Heart right ventricle (tissue), 16 donors: ENCODE measurements around the gene CPNE2. TPM values are rescaled to one million over a fixed set of nuclear protein-coding genes. Genes with fewer than 3 reads are reported as not detected.

Source experiments
- ATAC-seq, 8 donors: fragments of 200-7000 bp; cut with Tn5 transposase; one replicate each; pipeline ENCODE4 v1.9.1; 2020; ENCODE audit warnings: mild to moderate bottlenecking in 8 of 8, moderate library complexity in 8 of 8, moderate number of reproducible peaks in 1 of 8
- DNase-seq, 2 donors: peaks; one replicate each; pipeline ENCODE4 v3.0.0-alpha.2; 2020
- H3K27ac ChIP-seq, 10 donors: fragments of 200-600 bp; sonication (generic) in 2 of 10; one replicate each; pipeline versions ENCODE4 v1.5.0 to v1.8.0; 2020 to 2022; ENCODE audit warnings: mild to moderate bottlenecking in 3 of 10
- H3K27me3 ChIP-seq, 7 donors: fragments of 200-600 bp; one replicate each; pipeline ENCODE4 v1.8.0; 2021 to 2022; ENCODE audit warnings: mild to moderate bottlenecking in 2 of 7
- H3K36me3 ChIP-seq, 9 donors: fragments of 200-600 bp; sonication (generic) in 1 of 9; one replicate each; pipeline versions ENCODE4 v1.5.0 to v1.8.0; 2020 to 2022; ENCODE audit warnings: mild to moderate bottlenecking in 2 of 9
- H3K4me1 ChIP-seq, 9 donors: fragments of 200-600 bp; sonication (generic) in 1 of 9; one replicate each; pipeline versions ENCODE4 v1.5.0 to v1.8.0; 2020 to 2022; ENCODE audit warnings: mild to moderate bottlenecking in 4 of 9
- H3K4me3 ChIP-seq, 10 donors: fragments of 200-600 bp; sonication (generic) in 2 of 10; one replicate each; pipeline versions ENCODE4 v1.5.0 to v1.8.0; 2020 to 2022; ENCODE audit warnings: mild to moderate bottlenecking in 7 of 10, moderate library complexity in 2 of 10
- H3K9me3 ChIP-seq, 11 donors: fragments of 200-600 bp in 10 of 11; sonication (generic) in 2 of 11; one replicate each; pipeline versions ENCODE4 v1.5.0 to v1.8.0; 2013 to 2022; ENCODE audit warnings: mild to moderate bottlenecking in 2 of 11, control low read depth in 1 of 11, moderate library complexity in 1 of 11
- CTCF ChIP-seq, 9 donors: fragments of 200-600 bp; sonication (generic) in 2 of 9; IDR thresholded peaks; one replicate each; pipeline versions ENCODE4 v1.5.0 to v1.8.0; 2021 to 2022; ENCODE audit warnings: antibody characterized with exemption in 9 of 9, mild to moderate bottlenecking in 5 of 9, moderate library complexity in 1 of 9
- WGBS, 2 donors: extraction: QIAGEN DNeasy Blood & Tissue Kit; methylation state at CpG; one replicate each; pipeline ENCODE4 v1.1.7; 2013; ENCODE audit warnings: inconsistent platforms in 1 of 2; 5-methylcytosine and 5-hydroxymethylcytosine counted together
- intact Hi-C, 10 donors: fragments of 100-400 bp; cut with DNase I; formaldehyde crosslinking; loops; one replicate each; pipeline versions ENCODE4 v1.11.1 to v1.14.2; 2022
- long read RNA-seq, 3 donors: library from polyadenylated mRNA; unstranded; transcript quantifications; one replicate each; pipeline ENCODE4 v2.0.0, GENCODE V29; 2020 to 2021
- polyA plus RNA-seq, 2 donors: library from polyadenylated mRNA; stranded (reverse); fragments of 200-250 nt; gene quantifications; one replicate each; pipeline ENCODE4 v1.2.3, GENCODE V29; 2013
- total RNA-seq, 10 donors: library from RNA; stranded (reverse); fragmentation: NEBNext Ultra II Directional in 3 of 10; extraction: Animal tissue kit (Norgen Biotek cat#: 25700) in 3 of 10; gene quantifications; one replicate each; pipeline versions ENCODE4 v1.2.1 to v1.2.4, GENCODE V29; 2021 to 2023
- donor health status: Arrhythmogenic right ventricular cardiomyopathy.
- donor health status: ischemic (EF 13 %, LVEDD 7.1; RV severe dilation, severe dysfunction).
- donor health status: healthy with polysubstance abuse.
- donor health status: DM: no; HTN: yes; CAD: no.
- donor health status: DM: no; HTN: no; CAD: no.
- donor health status: ischemic (EF 25% LVEDD 6.9; RV normal size, moderate dysfunction).
- donor health status: ischemic (EF 25% LVEDD 5.7; RV mildly dilated, moderate dysfunction).
- donor health status: healthy.
- donor health status: DM: yes; HTN: yes; CAD: no.
- donor health status: Ischemic cardiomyopathy.
- donor health status: ischemic (EF 35%, LVEDD 5.7; RV mildly dilated, moderate dysfunction).
- donor health status: nonischemic (EF 11% LVEDD 7.7; RV severe dilation, severe dysfunction).
- donor health status: DM: yes; HTN: yes; CAD: no.
- donor health status: PGD.
- donor health status: ischemic (EF 29% LVEDD 5.4; RV normal size, mild dysfunction).
- donor health status: nonischemic (EF 23%, LVEDD 6.1; RV moderate dilation, normal function).

The CPNE2 gene
- total RNA-seq = 10 to 100 TPM in 6 of 10 donors, 1 to 10 TPM in 4; 6.5 to 18.0 (median 10.7) TPM
- 10 to 100 TPM; 23.5 to 32.1 TPM for polyA plus RNA-seq
- long read RNA-seq, donor 1, transcript CPNE2-201 (16 exons, 2,645 nt) = major isoform, 15 of 20 reads
- long read RNA-seq, donor 1, partial matches to known transcripts = 2 of 20 reads
- long read RNA-seq, donor 1, other reads (novel, unspliced or antisense) = 2 of 20 reads
- long read RNA-seq, donor 2, transcript CPNE2-201 (16 exons, 2,645 nt) = major isoform, 16 of 21 reads
- long read RNA-seq, donor 2, partial matches to known transcripts = 1 of 21 reads
- long read RNA-seq, donor 2, other reads (novel, unspliced or antisense) = 3 of 21 reads
- long read RNA-seq, donor 3, partial matches to known transcripts = 0 of 2 reads
- long read RNA-seq, donor 3, other reads (novel, unspliced or antisense) = 0 of 2 reads

- peak; percentile 66 to 78 for DNase-seq
- peak in 1 of 9 donors; percentile 12 for TF ChIP-seq CTCF (IDR thresholded peaks at IDR 0.05)
- Histone ChIP-seq H3K27ac (peak within 1 kb of the TSS; percentile 77 to 93 (median 90)), H3K27me3 (no peaks in the 10 kb centered on the region), H3K36me3 (peaks cover 0 to 8% (median 0%) of the 10 kb centered on the region in 9 donors), H3K4me3 (peak within 1 kb of the TSS; percentile 47 to 97 (median 83)), H3K9me3 (no peaks in the 10 kb centered on the region), H3K4me1 (peaks cover 10 to 39% (median 30%) of the 10 kb centered on the region in 9 donors)
- intact Hi-C loops = loop anchor here in 6 of 10 donors (1.0 to 10.0 kb wide), 6 partner anchors 53 to 77 kb away; no protein-coding TSS in a partner anchor
- ATAC-seq = peak; percentile 76 to 93 (median 88)
- WGBS, 2 donors = 0 to 1% methylated on average over 96 to 99 of the region's 100 CpGs
Measured at GRCh38 chr16:57091975-57092785, at the start of gene CPNE2. TSS of gene CPNE2 (plus strand) at chr16:57092583. CDS start at chr16:57110743, 18,160 bp downstream.

GRCh38 chr16:57043248-57043647 is 49.1 kb upstream of the CPNE2 start:
- Histone ChIP-seq H3K36me3 (peaks cover 0 to 99% (median 5%) of the 10 kb centered on the region in 9 donors), H3K27ac (peak overlapping the region in 1 of 10 donors; percentile 86), H3K4me1 (peaks cover 0 to 71% (median 15%) of the 10 kb centered on the region in 9 donors), H3K9me3 (no peaks in the 10 kb centered on the region), H3K4me3 (no peak overlapping the region), H3K27me3 (no peaks in the 10 kb centered on the region)
- TF ChIP-seq CTCF (IDR thresholded peaks at IDR 0.05) = no peak
- 90 to 93% methylated on average over 9 of the region's 9 CpGs for WGBS, 2 donors
- ATAC-seq (no peak), DNase-seq (no peak)
- intact Hi-C loops = loop anchor here in 7 of 10 donors (5.0 to 10.0 kb wide), 7 partner anchors 46 to 178 kb away; partner anchors contain the start of genes CETP (in 3 of the 7) and SLC12A3 (in 3 of the 7)

- no peaks in the 10 kb centered on the region for H3K27me3 ChIP-seq
- intact Hi-C loops = loop anchor here (1.0 to 10.0 kb wide), 11 partner anchors 48 to 180 kb away; partner anchors contain the start of genes CETP (in 4 of the 10) and SLC12A3 (in 4 of the 10)
- peak overlapping the region in 1 of 10 donors; percentile 36 for H3K27ac ChIP-seq
- peaks cover 0 to 100% (median 5%) of the 10 kb centered on the region in 9 donors for H3K36me3 ChIP-seq
- WGBS, 2 donors = 79 to 84% methylated on average over 12 of the region's 12 CpGs
- TF ChIP-seq CTCF (IDR thresholded peaks at IDR 0.05) = no peak
- H3K9me3 ChIP-seq = no peaks in the 10 kb centered on the region
- peak overlapping the region in 1 of 10 donors; percentile 27 for H3K4me3 ChIP-seq
- DNase-seq (no peak), ATAC-seq (peak in 1 of 8 donors; percentile 17)
- H3K4me1 ChIP-seq = peaks cover 0 to 52% (median 15%) of the 10 kb centered on the region in 9 donors
Measured at GRCh38 chr16:57044931-57045693, 47.3 kb upstream of the CPNE2 start.
